NCI-H1105 (cell line): ENCODE data around the gene ARHGEF19.

Experiments
- DNase-seq: peaks from one replicate; lab custom pipeline; 2025; lab: John Stamatoyannopoulos, UW

Gene ARHGEF19

DNA sequence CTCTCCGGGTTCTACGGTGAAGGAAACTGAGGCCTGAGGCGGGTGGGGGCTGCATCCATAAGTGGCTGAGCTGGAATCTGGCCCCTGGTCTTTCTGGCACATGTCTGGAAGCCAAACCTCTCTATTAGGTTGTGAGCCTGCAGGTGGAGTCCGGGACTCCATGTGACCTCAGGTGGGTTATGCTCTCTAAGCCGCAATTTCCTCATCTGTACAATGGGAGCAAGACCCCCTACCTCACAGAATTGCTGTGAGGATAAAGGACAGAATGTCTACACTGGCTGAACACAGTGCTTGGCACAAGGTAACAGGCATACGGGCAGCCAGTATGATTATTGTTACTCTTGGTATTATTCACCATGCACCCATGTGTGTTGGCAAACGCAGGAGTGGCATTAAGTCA, 63.3 kb downstream of the ARHGEF19 start:
- DNase-seq = no peak

DNA sequence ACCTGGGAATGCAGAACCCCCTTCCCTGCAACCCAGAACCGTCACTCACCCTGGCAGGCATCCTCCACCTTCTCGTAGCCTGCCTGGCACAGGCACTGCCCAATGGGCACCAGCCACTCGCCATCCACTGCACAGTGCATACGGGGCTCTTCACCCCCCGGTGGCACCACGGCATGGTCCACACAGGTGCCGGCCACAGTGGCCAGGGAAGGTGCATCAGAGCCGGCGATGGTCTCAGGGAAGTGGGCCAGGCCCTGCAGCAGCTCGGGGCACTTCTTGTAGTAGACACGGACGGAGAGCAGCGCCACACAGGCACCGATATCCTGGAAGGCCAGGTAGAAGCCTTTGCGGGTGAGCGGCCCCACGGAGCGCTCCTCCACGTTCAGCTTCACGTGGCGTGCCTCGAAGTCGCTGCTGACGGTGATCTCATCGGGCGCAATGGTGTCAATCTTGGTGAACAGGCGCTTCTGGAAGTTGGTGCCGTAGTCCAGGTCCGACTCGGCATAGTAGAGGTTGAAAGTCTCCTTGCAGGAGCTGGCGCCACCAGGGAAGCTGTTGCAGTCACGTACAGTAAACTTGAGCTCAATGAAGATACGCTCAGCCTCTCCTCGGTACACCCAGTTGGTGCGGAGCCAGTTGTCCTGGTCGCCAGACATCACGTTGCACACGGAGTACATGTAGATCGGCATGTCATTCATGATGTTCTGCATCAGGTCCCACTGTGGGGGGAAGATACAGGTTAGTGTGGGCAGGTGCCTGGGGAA, 63.9 kb downstream of the ARHGEF19 start:
- DNase-seq = no peak
